Left ventricle myocardium inferior (tissue), 1 donor: Measurements from ENCODE around the gene VSIG10L. TPM values are rescaled to one million over a fixed set of nuclear protein-coding genes. Genes with fewer than 3 reads are reported as not detected.

Experiments used
- DNase-seq: peaks from one replicate; pipeline ENCODE4 v3.0.0-alpha.2; 2020
- H3K27ac ChIP-seq: fragments of 200-600 bp; replicated peaks from 2 replicates; pipeline ENCODE4 v1.8.0; 2021
- H3K27me3 ChIP-seq: fragments of 200-600 bp; 2 replicates; pipeline ENCODE4 v1.8.0; 2021; ENCODE audit warnings: low read depth
- H3K36me3 ChIP-seq: fragments of 200-600 bp; 2 replicates; pipeline ENCODE4 v1.8.0; 2021
- H3K4me1 ChIP-seq: fragments of 200-600 bp; 2 replicates; pipeline ENCODE4 v1.8.0; 2021
- H3K4me3 ChIP-seq: fragments of 200-600 bp; 2 replicates; pipeline ENCODE4 v1.8.0; 2021; ENCODE audit warnings: mild to moderate bottlenecking, moderate library complexity
- H3K9me3 ChIP-seq: fragments of 200-600 bp; replicated peaks from 2 replicates; pipeline ENCODE4 v1.8.0; 2021
- CTCF ChIP-seq: fragments of 200-600 bp; IDR thresholded peaks from 2 replicates; pipeline ENCODE4 v1.8.0; 2021; ENCODE audit warnings: antibody characterized with exemption, mild to moderate bottlenecking, borderline replicate concordance
- intact Hi-C: fragments of 100-400 bp; cut with micrococcal nuclease; formaldehyde crosslinking; loops from one replicate; pipeline ENCODE4 v1.11.0; 2022
- total RNA-seq: library from RNA; stranded (reverse); fragmentation: NEBNext Ultra II Directional; extraction: Animal tissue kit (Norgen Biotek cat#: 25700); gene quantifications from one replicate; pipeline ENCODE4 v1.2.1, GENCODE V29; 2021
- donor health status: DM: no; HTN: yes; CAD: no; lungs with severe emphysema.

VSIG10L gene
- total RNA-seq, 1 donor from 2014 or later, result 0.66 TPM

GRCh38 chr19:51361239-51361638, 19.3 kb upstream of the VSIG10L start:
- no peak for TF ChIP-seq CTCF
- Histone ChIP-seq H3K4me3 (no peak overlapping the region), H3K27me3 (no peaks in the 10 kb centered on the region), H3K4me1 (peaks cover 38% of the 10 kb centered on the region), H3K36me3 (no peaks in the 10 kb centered on the region), H3K9me3 (no peaks in the 10 kb centered on the region), H3K27ac (peak overlapping the region; percentile 30)
- intact Hi-C loops, result no loop called here
- no peak for DNase-seq

GRCh38 chr19:51359294-51359693, 17.4 kb upstream of the VSIG10L start:
- no peak for TF ChIP-seq CTCF
- H3K4me3 ChIP-seq, result no peak overlapping the region
- H3K27me3 ChIP-seq, result no peaks in the 10 kb centered on the region
- no peak overlapping the region for H3K27ac ChIP-seq
- H3K36me3 ChIP-seq, result no peaks in the 10 kb centered on the region
- H3K9me3 ChIP-seq, result no peaks in the 10 kb centered on the region
- no peak for DNase-seq
- peaks cover 27% of the 10 kb centered on the region for H3K4me1 ChIP-seq
- intact Hi-C loops, result no loop called here

DNA sequence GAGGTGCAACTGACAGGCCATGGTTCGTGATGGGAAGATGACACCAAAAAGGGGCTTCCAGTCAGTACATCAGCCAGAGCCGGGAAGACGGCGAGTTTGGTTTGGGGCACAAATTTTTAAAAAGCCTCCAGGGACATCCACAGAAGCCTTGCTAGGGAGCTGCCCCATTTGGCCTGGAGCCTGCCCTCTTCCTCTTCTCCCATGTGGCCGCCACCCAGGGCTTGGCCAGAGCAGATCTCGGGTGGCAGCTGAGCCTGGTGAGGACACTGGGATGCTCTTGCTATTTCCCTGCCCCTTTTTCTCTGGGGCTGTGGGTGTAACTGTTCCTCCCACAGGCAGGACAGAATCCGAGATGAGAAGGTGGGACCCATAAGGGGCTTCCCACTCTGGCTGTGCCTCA, 16.0 kb upstream of the VSIG10L start:
- no peak for TF ChIP-seq CTCF
- Histone ChIP-seq H3K9me3 (no peaks in the 10 kb centered on the region), H3K27me3 (no peaks in the 10 kb centered on the region), H3K27ac (no peak overlapping the region), H3K4me1 (peaks cover 20% of the 10 kb centered on the region), H3K36me3 (peaks cover 2% of the 10 kb centered on the region), H3K4me3 (no peak overlapping the region)
- intact Hi-C loops, result no loop called here
- no peak for DNase-seq

GRCh38 chr19:51356159-51356801, 14.3 kb upstream of the VSIG10L start:
- H3K4me1 ChIP-seq, result peaks cover 11% of the 10 kb centered on the region
- no peak for DNase-seq
- no peak for TF ChIP-seq CTCF
- intact Hi-C loops, result no loop called here
- no peak overlapping the region for H3K4me3 ChIP-seq
- no peak overlapping the region for H3K27ac ChIP-seq
- no peaks in the 10 kb centered on the region for H3K9me3 ChIP-seq
- H3K36me3 ChIP-seq, result peaks cover 18% of the 10 kb centered on the region
- H3K27me3 ChIP-seq, result no peaks in the 10 kb centered on the region

DNA sequence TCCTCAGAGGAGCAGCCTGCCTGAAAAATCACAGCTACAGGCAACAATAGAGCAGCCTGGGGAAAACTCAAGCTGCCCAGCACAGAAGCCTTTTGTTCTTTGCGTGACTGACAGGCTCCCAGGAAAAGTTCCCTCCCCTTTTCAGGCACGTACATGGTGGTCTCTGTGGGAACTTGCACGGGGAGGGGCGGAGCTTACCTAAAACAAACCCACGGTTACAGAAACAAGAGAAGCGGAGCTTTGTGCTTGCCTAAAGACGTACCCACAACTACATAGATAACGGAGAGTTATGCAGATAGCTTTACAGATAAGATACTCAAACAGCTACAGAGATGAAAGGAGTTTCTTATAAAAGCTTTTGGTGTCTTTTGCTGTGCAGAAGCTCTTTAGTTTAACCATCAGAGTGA, 12.8 kb upstream of the VSIG10L start:
- no peak overlapping the region for H3K4me3 ChIP-seq
- H3K36me3 ChIP-seq, result peaks cover 33% of the 10 kb centered on the region
- intact Hi-C loops, result no loop called here
- peaks cover 11% of the 10 kb centered on the region for H3K4me1 ChIP-seq
- no peak for DNase-seq
- no peaks in the 10 kb centered on the region for H3K27me3 ChIP-seq
- H3K27ac ChIP-seq, result no peak overlapping the region
- H3K9me3 ChIP-seq, result no peaks in the 10 kb centered on the region
- TF ChIP-seq CTCF, result no peak
